GM23338 (cell line): ENCODE measurements around the gene FLNC. TPM values are rescaled to one million over a fixed set of nuclear protein-coding genes. Genes with fewer than 3 reads are reported as not detected.

ENCODE experiments used
- ATAC-seq: fragments of 200-7000 bp; cut with Tn5 transposase; 3 replicates; pipeline ENCODE4 v1.9.1; 2020
- DNase-seq: peaks from one replicate; pipeline ENCODE4 v3.0.0-alpha.2; 2015; ENCODE audit warnings: low spot score
- H2AFZ ChIP-seq: fragments of 200-600 bp; sonication (generic); 2 replicates; pipeline ENCODE4 v1.8.0; 2016; ENCODE audit warnings: antibody characterized with exemption, mild to moderate bottlenecking, moderate library complexity
- H3F3A ChIP-seq: fragments of 200-600 bp; sonication (generic); replicated peaks from 2 replicates; pipeline ENCODE4 v1.8.0; 2017; ENCODE audit warnings: antibody characterized with exemption, mixed run types, low read depth
- H3K27ac ChIP-seq: fragments of 200-600 bp; sonication (generic); 2 replicates; pipeline ENCODE4 v1.6.1; 2016; ENCODE audit warnings: low read depth
- H3K27me3 ChIP-seq: fragments of 200-600 bp; sonication (generic); 2 replicates; pipeline ENCODE4 v1.8.0; 2016; ENCODE audit warnings: mild to moderate bottlenecking, mixed run types, moderate library complexity; ENCODE audit not compliant: insufficient read depth
- H3K36me3 ChIP-seq: fragments of 200-600 bp; sonication (generic); 2 replicates; pipeline ENCODE4 v1.8.0; 2016; ENCODE audit warnings: mild to moderate bottlenecking; ENCODE audit not compliant: insufficient read depth
- H3K4me1 ChIP-seq: fragments of 200-600 bp; sonication (generic); 2 replicates; pipeline ENCODE4 v1.8.0; 2016; ENCODE audit warnings: mild to moderate bottlenecking, moderate library complexity; ENCODE audit not compliant: insufficient read depth
- H3K4me2 ChIP-seq: fragments of 200-600 bp; sonication (generic); 2 replicates; pipeline ENCODE4 v1.7.1; 2017; ENCODE audit warnings: mixed run types
- H3K4me3 ChIP-seq: fragments of 200-600 bp; sonication (generic); 2 replicates; pipeline ENCODE4 v1.6.1; 2016; ENCODE audit warnings: mixed run types
- H3K79me2 ChIP-seq: fragments of 200-600 bp; sonication (generic); replicated peaks from 2 replicates; pipeline ENCODE4 v1.8.0; 2017; ENCODE audit warnings: mild to moderate bottlenecking; ENCODE audit not compliant: insufficient read depth
- H3K9me2 ChIP-seq: fragments of 200-600 bp; sonication (generic); 2 replicates; pipeline ENCODE4 v1.8.0; 2017; ENCODE audit not compliant: insufficient read depth
- H4K20me1 ChIP-seq: fragments of 200-600 bp; sonication (generic); replicated peaks from 2 replicates; pipeline ENCODE4 v1.8.0; 2017; ENCODE audit warnings: mild to moderate bottlenecking; ENCODE audit not compliant: insufficient read depth
- H3K27ac Mint-ChIP-seq: 2 replicates; pipeline ENCODE4 v1.8.0; 2020; ENCODE audit warnings: inconsistent platforms, mild to moderate bottlenecking, moderate library complexity, mixed read lengths
- H3K27me3 Mint-ChIP-seq: 3 replicates; pipeline ENCODE4 v1.8.0; 2022; ENCODE audit warnings: low read depth, mild to moderate bottlenecking, moderate library complexity, mixed read lengths, inconsistent platforms; ENCODE audit not compliant: insufficient read depth, poor library complexity
- H3K36me3 Mint-ChIP-seq: 3 replicates; pipeline ENCODE4 v1.8.0; 2021; ENCODE audit warnings: low read depth, mild to moderate bottlenecking, inconsistent platforms, moderate library complexity, mixed read lengths
- H3K4me1 Mint-ChIP-seq: 3 replicates; pipeline ENCODE4 v1.8.0; 2020; ENCODE audit warnings: mild to moderate bottlenecking, inconsistent platforms, mixed read lengths
- H3K4me3 Mint-ChIP-seq: 3 replicates; pipeline ENCODE4 v1.8.0; 2021; ENCODE audit warnings: moderate library complexity, mild to moderate bottlenecking, inconsistent platforms, mixed read lengths
- H3K9me3 Mint-ChIP-seq: 3 replicates; pipeline ENCODE4 v1.8.0; 2020; ENCODE audit warnings: moderate library complexity, mild to moderate bottlenecking, inconsistent platforms, mixed read lengths
- CREB1 ChIP-seq: fragments of 250-450 bp; sonication (Bioruptor Pico); IDR thresholded peaks from 2 replicates; pipeline ENCODE4 v1.5.0; 2020; ENCODE audit warnings: low read depth, mild to moderate bottlenecking, moderate library complexity
- EZH2 ChIP-seq: fragments of 200-600 bp; sonication (generic); IDR thresholded peaks from one replicate; pipeline ENCODE4 v1.8.0; 2017; ENCODE audit warnings: antibody characterized with exemption, mild to moderate bottlenecking, low read depth; ENCODE audit not compliant: unreplicated experiment
- JUNB ChIP-seq: IDR thresholded peaks from one replicate; pipeline ENCODE4 v1.6.1; 2016; ENCODE audit warnings: antibody characterized with exemption; ENCODE audit not compliant: unreplicated experiment
- NANOG ChIP-seq: IDR thresholded peaks from 2 replicates; pipeline ENCODE4 v1.6.1; 2016; ENCODE audit warnings: antibody characterized with exemption, borderline replicate concordance
- POLR2AphosphoS5 ChIP-seq: IDR thresholded peaks from 2 replicates; pipeline ENCODE4 v1.6.1; 2016; ENCODE audit warnings: antibody characterized with exemption, low read depth
- STAT1 ChIP-seq: IDR thresholded peaks from one replicate; pipeline ENCODE4 v1.6.1; 2016; ENCODE audit warnings: antibody characterized with exemption; ENCODE audit not compliant: unreplicated experiment
- ZNF114 ChIP-seq: fragments of 250-450 bp; sonication (Bioruptor Pico); IDR thresholded peaks from 2 replicates; pipeline ENCODE4 v1.5.0; 2020; ENCODE audit warnings: mild to moderate bottlenecking, moderate library complexity
- ZNF331 ChIP-seq: fragments of 250-450 bp; sonication (Bioruptor Pico); IDR thresholded peaks from 2 replicates; pipeline ENCODE4 v1.5.0; 2020; ENCODE audit warnings: low read depth, mild to moderate bottlenecking, moderate library complexity
- polyA plus RNA-seq: library from polyadenylated mRNA; unstranded; fragments of >200 nt; fragmentation: Nextera tagmentation; extraction: Ambion mirVana; gene quantifications from 2 replicates; pipeline ENCODE4 v1.2.1, GENCODE V29; 2016
- total RNA-seq: library from RNA; depleted of rRNA; stranded (reverse); fragments of >200 nt; shearing (Covaris generic); gene quantifications from 2 replicates; pipeline ENCODE4 v1.2.3, GENCODE V29; 2014
- TF ChIP-seq, protein P1 (sequence below), 2 experiments: fragments of 200-600 bp in 1 of 2; sonication (generic) in 1 of 2; conservative IDR thresholded peaks; 2 replicates each; pipeline versions ENCODE4 v1.5.1 to v1.6.1; 2016 to 2017; ENCODE audit warnings: antibody characterized with exemption in 2 of 2, low read depth in 2 of 2, mild to moderate bottlenecking in 2 of 2, moderate library complexity in 1 of 2
- TF ChIP-seq, protein P2 (sequence below): IDR thresholded peaks from 2 replicates; pipeline ENCODE4 v1.6.1; 2016; ENCODE audit warnings: antibody characterized with exemption

The FLNC gene
- total and polyA plus RNA-seq, 2 experiments from 2014 or later = 0.65 to 11.8 TPM

DNA sequence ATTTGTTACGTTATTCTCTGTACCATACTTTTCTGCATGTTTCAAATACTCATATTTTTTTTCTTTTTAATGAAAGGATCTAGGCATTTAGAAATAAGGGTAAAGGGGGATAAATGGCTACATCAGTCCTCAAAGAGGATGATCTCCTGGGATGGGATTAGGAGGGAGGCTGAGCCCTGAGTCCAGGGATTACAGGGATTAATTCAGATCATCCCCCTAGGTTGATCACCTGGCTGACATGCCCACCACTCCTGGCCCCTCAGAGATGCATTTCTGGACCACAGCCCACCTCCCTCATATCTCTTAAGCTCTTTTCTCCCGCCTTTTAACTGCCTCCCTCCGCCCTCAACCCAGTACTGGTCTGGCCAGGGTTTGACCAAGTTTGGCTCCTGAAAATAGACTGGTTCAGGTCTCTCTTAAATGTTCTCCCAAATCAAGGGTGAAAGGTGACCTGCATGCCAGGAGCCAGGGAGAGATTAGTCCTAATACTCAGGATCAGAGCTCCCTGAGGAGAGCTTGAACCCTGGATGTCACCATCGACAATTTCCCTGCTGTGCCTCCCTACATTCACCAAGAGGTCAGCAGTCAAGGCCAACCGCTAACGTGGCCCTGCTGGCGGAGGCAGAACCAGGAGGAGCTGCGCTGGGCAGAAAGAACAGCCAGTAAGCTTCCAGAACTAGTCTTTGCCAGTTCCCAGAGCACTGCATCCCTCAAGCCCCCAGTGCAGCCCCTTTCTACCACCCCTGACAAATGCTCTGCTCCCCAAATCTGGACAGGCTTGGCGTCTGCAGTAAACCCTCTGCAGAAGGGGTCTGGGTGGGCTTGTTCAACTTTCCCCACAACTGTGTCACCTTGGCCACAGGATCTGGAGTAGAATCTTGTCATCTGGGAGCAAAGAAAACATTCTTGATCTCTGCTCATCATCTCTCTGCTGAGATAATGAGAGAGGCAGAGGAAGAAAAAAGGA is 41.5 kb upstream of the FLNC start:
- Mint-ChIP-seq H3K4me3 (peak overlapping the region; percentile 78; the same call in 1 of the 3 replicates), H3K27me3 (peaks cover 10% of the 10 kb centered on the region), H3K36me3 (no peaks in the 10 kb centered on the region), H3K27ac (0 out of 2 replicates have a peak overlapping the region, but pooled peaks have one; percentile 57), H3K9me3 (no peaks in the 10 kb centered on the region), H3K4me1 (peaks cover 20% of the 10 kb centered on the region)
- Histone ChIP-seq H3K4me2 (no peak overlapping the region), H2AFZ (no peak overlapping the region), H3K27ac (no peak overlapping the region), H3K4me1 (peaks cover 19% of the 10 kb centered on the region), H3K36me3 (no peaks in the 10 kb centered on the region), H3K79me2 (no peaks in the 10 kb centered on the region), H3K4me3 (no peak overlapping the region), H3K9me2 (no peaks in the 10 kb centered on the region), H3K27me3 (no peaks in the 10 kb centered on the region), H3F3A (0 out of 2 replicates have a peak, but pooled peaks cover 2% of the 10 kb centered on the region), H4K20me1 (no peaks in the 10 kb centered on the region)
- no peak for TF ChIP-seq ZNF114 (CRISPR knock-in tag)
- no peak for TF ChIP-seq ZNF331
- no peak for TF ChIP-seq STAT1
- TF ChIP-seq, protein P1, sequence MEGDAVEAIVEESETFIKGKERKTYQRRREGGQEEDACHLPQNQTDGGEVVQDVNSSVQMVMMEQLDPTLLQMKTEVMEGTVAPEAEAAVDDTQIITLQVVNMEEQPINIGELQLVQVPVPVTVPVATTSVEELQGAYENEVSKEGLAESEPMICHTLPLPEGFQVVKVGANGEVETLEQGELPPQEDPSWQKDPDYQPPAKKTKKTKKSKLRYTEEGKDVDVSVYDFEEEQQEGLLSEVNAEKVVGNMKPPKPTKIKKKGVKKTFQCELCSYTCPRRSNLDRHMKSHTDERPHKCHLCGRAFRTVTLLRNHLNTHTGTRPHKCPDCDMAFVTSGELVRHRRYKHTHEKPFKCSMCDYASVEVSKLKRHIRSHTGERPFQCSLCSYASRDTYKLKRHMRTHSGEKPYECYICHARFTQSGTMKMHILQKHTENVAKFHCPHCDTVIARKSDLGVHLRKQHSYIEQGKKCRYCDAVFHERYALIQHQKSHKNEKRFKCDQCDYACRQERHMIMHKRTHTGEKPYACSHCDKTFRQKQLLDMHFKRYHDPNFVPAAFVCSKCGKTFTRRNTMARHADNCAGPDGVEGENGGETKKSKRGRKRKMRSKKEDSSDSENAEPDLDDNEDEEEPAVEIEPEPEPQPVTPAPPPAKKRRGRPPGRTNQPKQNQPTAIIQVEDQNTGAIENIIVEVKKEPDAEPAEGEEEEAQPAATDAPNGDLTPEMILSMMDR (conservative IDR thresholded peaks at IDR 0.05; ENCODE audit: low read depth in 2 of 2) = no peak
- TF ChIP-seq, protein P2, sequence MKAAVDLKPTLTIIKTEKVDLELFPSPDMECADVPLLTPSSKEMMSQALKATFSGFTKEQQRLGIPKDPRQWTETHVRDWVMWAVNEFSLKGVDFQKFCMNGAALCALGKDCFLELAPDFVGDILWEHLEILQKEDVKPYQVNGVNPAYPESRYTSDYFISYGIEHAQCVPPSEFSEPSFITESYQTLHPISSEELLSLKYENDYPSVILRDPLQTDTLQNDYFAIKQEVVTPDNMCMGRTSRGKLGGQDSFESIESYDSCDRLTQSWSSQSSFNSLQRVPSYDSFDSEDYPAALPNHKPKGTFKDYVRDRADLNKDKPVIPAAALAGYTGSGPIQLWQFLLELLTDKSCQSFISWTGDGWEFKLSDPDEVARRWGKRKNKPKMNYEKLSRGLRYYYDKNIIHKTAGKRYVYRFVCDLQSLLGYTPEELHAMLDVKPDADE = no peak
- no peak for TF ChIP-seq NANOG
- ATAC-seq (no peak), DNase-seq (no peak)

DNA sequence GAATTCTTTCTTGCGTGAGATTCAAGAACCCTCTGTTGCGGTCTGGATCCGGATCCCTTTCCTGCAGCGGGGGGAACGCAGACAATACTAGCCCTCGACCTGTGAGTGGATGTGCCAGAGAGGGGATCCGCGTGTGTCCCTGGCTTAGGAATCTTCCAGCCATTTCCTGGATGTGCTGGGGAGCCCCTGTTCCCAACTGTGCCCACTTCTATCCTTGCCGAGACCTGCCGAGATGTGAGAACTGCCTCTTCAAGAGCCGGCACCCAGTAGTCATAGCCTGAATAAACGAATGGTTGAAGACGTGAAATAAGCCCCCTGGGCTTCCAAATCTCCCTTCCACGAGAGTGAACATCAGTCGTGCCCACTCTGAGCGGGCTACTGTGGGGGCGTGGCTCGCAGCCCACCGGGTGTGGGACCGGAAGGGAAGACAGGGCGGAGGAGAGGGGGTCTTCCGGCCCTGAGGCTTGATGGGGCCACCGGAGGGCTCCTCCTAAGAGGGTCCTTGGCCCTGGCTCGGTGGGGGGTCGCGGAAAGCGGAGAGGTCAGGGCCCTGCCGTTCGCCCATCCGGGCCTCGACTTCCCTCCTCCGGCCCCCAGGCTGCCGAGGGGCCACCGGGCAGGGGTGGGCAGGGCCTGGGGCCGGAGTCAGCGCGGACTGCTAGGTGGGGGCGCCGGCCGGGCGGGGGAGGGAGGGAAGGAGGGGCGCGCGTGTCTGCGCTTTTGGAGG is 39.7 kb upstream of the FLNC start:
- Histone ChIP-seq H2AFZ (peak overlapping the region; percentile 99), H3K79me2 (no peaks in the 10 kb centered on the region), H4K20me1 (no peaks in the 10 kb centered on the region), H3K4me3 (peak overlapping the region; percentile 85), H3K4me2 (peak overlapping the region; percentile 92), H3F3A (no peaks in the 10 kb centered on the region), H3K27me3 (no peaks in the 10 kb centered on the region), H3K27ac (no peak overlapping the region), H3K36me3 (no peaks in the 10 kb centered on the region), H3K4me1 (peaks cover 26% of the 10 kb centered on the region), H3K9me2 (no peaks in the 10 kb centered on the region)
- DNase-seq (peak; percentile 62), ATAC-seq (peak; percentile 47)
- Mint-ChIP-seq H3K36me3 (peaks cover 11% of the 10 kb centered on the region), H3K4me1 (peaks cover 30% of the 10 kb centered on the region), H3K9me3 (no peaks in the 10 kb centered on the region), H3K27ac (no peak overlapping the region), H3K27me3 (peaks cover 13% of the 10 kb centered on the region), H3K4me3 (peak overlapping the region; percentile 78)
- TF ChIP-seq, protein P1 (conservative IDR thresholded peaks at IDR 0.05; ENCODE audit: low read depth in 2 of 2) = no peak
- TF ChIP-seq, protein P2 = peak; percentile 41; the same call in 1 of the 2 replicates
- no peak for TF ChIP-seq JUNB
- no peak for TF ChIP-seq EZH2
- 0 out of 2 replicates have a peak, but pooled peaks have one; percentile 28 for TF ChIP-seq POLR2AphosphoS5
- TF ChIP-seq CREB1 = no peak
- no peak for TF ChIP-seq ZNF331
